H9 (cell line): ENCODE measurements around the gene CDC45. TPM values are rescaled to one million over a fixed set of nuclear protein-coding genes. Genes with fewer than 3 reads are reported as not detected.

Source experiments
- DNase-seq: peaks from one replicate; pipeline ENCODE4 v3.0.0-alpha.2; 2017
- H2AFZ ChIP-seq: one replicate; pipeline ENCODE4 v1.6.1; 2013; ENCODE audit warnings: mild to moderate bottlenecking, low read length, control low read depth, moderate library complexity
- H2AK5ac ChIP-seq: 2 replicates; pipeline ENCODE4 v1.6.1; 2013; ENCODE audit warnings: low read length, control low read depth, mixed read lengths; ENCODE audit not compliant: insufficient read length
- H2BK120ac ChIP-seq: one replicate; pipeline ENCODE4 v1.6.1; 2013; ENCODE audit warnings: low read depth, mild to moderate bottlenecking, low read length, control low read depth, inconsistent platforms; ENCODE audit not compliant: poor library complexity, severe bottlenecking
- H2BK12ac ChIP-seq: 2 replicates; pipeline ENCODE4 v1.6.1; 2013; ENCODE audit warnings: low read length, control low read depth, mixed read lengths, low read depth; ENCODE audit not compliant: insufficient read length
- H2BK15ac ChIP-seq: 2 replicates; pipeline ENCODE4 v1.6.1; 2013; ENCODE audit warnings: low read depth, low read length, control low read depth
- H2BK20ac ChIP-seq: one replicate; pipeline ENCODE4 v1.6.1; 2013; ENCODE audit warnings: low read depth, mild to moderate bottlenecking, low read length, control low read depth, inconsistent platforms; ENCODE audit not compliant: poor library complexity, severe bottlenecking
- H2BK5ac ChIP-seq: 2 replicates; pipeline ENCODE4 v1.6.1; 2013; ENCODE audit warnings: low read length, control low read depth, mixed read lengths; ENCODE audit not compliant: insufficient read length
- H3K14ac ChIP-seq: 2 replicates; pipeline ENCODE4 v1.6.1; 2013; ENCODE audit warnings: low read length, control low read depth; ENCODE audit not compliant: insufficient read depth
- H3K18ac ChIP-seq: 2 replicates; pipeline ENCODE4 v1.6.1; 2013; ENCODE audit warnings: low read depth, mild to moderate bottlenecking, mixed read lengths, low read length, control low read depth; ENCODE audit not compliant: insufficient read length
- H3K23ac ChIP-seq: 2 replicates; pipeline ENCODE4 v1.6.1; 2013; ENCODE audit warnings: low read length, control low read depth, mixed read lengths, low read depth; ENCODE audit not compliant: insufficient read length
- H3K23me2 ChIP-seq: 2 replicates; pipeline ENCODE4 v1.6.1; 2013; ENCODE audit warnings: low read depth, mild to moderate bottlenecking, mixed read lengths, low read length, control low read depth; ENCODE audit not compliant: insufficient read length, poor library complexity, severe bottlenecking
- H3K27ac ChIP-seq: 2 replicates; pipeline ENCODE4 v1.5.1; 2013; ENCODE audit warnings: low read length, control low read depth, mixed read lengths, low read depth; ENCODE audit not compliant: insufficient read length
- H3K27me3 ChIP-seq: 2 replicates; pipeline ENCODE4 v1.6.1; 2013; ENCODE audit warnings: low read length, control low read depth, inconsistent platforms; ENCODE audit not compliant: insufficient read depth
- H3K4ac ChIP-seq: 2 replicates; pipeline ENCODE4 v1.6.1; 2013; ENCODE audit warnings: low read depth, mild to moderate bottlenecking, control low read depth, inconsistent platforms, low read length, moderate library complexity
- H3K4me1 ChIP-seq: 2 replicates; pipeline ENCODE4 v1.6.1; 2013; ENCODE audit warnings: low read length, control low read depth, inconsistent platforms; ENCODE audit not compliant: insufficient read depth
- H3K4me2 ChIP-seq: 2 replicates; pipeline ENCODE4 v1.6.1; 2013; ENCODE audit warnings: low read length, control low read depth, mixed read lengths; ENCODE audit not compliant: insufficient read length, insufficient read depth
- H3K56ac ChIP-seq: 2 replicates; pipeline ENCODE4 v1.6.1; 2013; ENCODE audit warnings: low read depth, mild to moderate bottlenecking, mixed read lengths, low read length, control low read depth; ENCODE audit not compliant: insufficient read length
- H3K79me1 ChIP-seq: 2 replicates; pipeline ENCODE4 v1.6.1; 2013; ENCODE audit warnings: low read depth, mild to moderate bottlenecking, moderate library complexity, low read length, control low read depth, inconsistent platforms; ENCODE audit not compliant: insufficient read depth, poor library complexity, severe bottlenecking
- H3K79me2 ChIP-seq: 2 replicates; pipeline ENCODE4 v1.6.1; 2013; ENCODE audit warnings: low read length, control low read depth, inconsistent platforms; ENCODE audit not compliant: insufficient read depth
- H3K9ac ChIP-seq: 2 replicates; pipeline ENCODE4 v1.6.1; 2013; ENCODE audit warnings: low read length, control low read depth, mixed read lengths; ENCODE audit not compliant: insufficient read length; ENCODE audit errors: extremely low read depth
- H3K9me3 ChIP-seq: one replicate; pipeline ENCODE4 v1.6.1; 2013; ENCODE audit warnings: low read depth, low read length, inconsistent platforms; ENCODE audit not compliant: control insufficient read depth
- H3T11ph ChIP-seq: one replicate; pipeline ENCODE4 v1.6.1; 2013; ENCODE audit warnings: mild to moderate bottlenecking, low read length, control low read depth, inconsistent platforms
- H4K20me1 ChIP-seq: one replicate; pipeline ENCODE4 v1.6.1; 2013; ENCODE audit not compliant: control insufficient read depth, insufficient read length, insufficient read depth
- H4K5ac ChIP-seq: 2 replicates; pipeline ENCODE4 v1.6.1; 2013; ENCODE audit warnings: low read depth, mild to moderate bottlenecking, mixed read lengths, low read length, control low read depth; ENCODE audit not compliant: insufficient read length
- H4K8ac ChIP-seq: replicated peaks from 2 replicates; pipeline ENCODE4 v1.6.1; 2013; ENCODE audit warnings: low read length, control low read depth, mixed read lengths, low read depth; ENCODE audit not compliant: insufficient read length
- H4K91ac ChIP-seq: 2 replicates; pipeline ENCODE4 v1.6.1; 2013; ENCODE audit warnings: low read depth, mild to moderate bottlenecking, moderate library complexity, mixed read lengths, low read length, control low read depth; ENCODE audit not compliant: insufficient read length
- H3K27ac Mint-ChIP-seq, 3 experiments: 2 replicates in 2 of 3; 3 replicates in 1 of 3; pipeline ENCODE4 v1.8.0; 2020 to 2021; ENCODE audit warnings: mixed read lengths in 3 of 3, mild to moderate bottlenecking in 1 of 3, moderate library complexity in 1 of 3
- H3K27me3 Mint-ChIP-seq: 2 replicates; pipeline ENCODE4 v1.8.0; 2021; ENCODE audit warnings: low read depth, mild to moderate bottlenecking, moderate library complexity, mixed read lengths
- H3K36me3 Mint-ChIP-seq, 3 experiments: 2 replicates in 2 of 3; 3 replicates in 1 of 3; pipeline ENCODE4 v1.8.0; 2020 to 2021; ENCODE audit warnings: low read depth in 3 of 3, mixed read lengths in 3 of 3; ENCODE audit not compliant: insufficient read depth in 1 of 3
- H3K4me1 Mint-ChIP-seq, 2 experiments: 2 replicates each; pipeline ENCODE4 v1.8.0; 2020; ENCODE audit warnings: mixed read lengths in 2 of 2
- H3K4me3 Mint-ChIP-seq, 2 experiments: 2 replicates in 1 of 2; 3 replicates in 1 of 2; pipeline ENCODE4 v1.8.0; 2020 to 2021; ENCODE audit warnings: mild to moderate bottlenecking in 2 of 2, mixed read lengths in 2 of 2, moderate library complexity in 1 of 2
- H3K9me3 Mint-ChIP-seq, 2 experiments: 2 replicates in 1 of 2; 3 replicates in 1 of 2; pipeline ENCODE4 v1.8.0; 2020; ENCODE audit warnings: mild to moderate bottlenecking in 2 of 2, mixed read lengths in 2 of 2, moderate library complexity in 1 of 2
- WGBS: extraction: QIAGEN DNeasy Blood & Tissue Kit; methylation state at CpG from one replicate; pipeline ENCODE4 v1.1.7; 2013; ENCODE audit warnings: missing lambda C conversion rate, low lambda C conversion rate, mixed read lengths; ENCODE audit not compliant: insufficient read length; ENCODE audit errors: extremely low coverage; 5-methylcytosine and 5-hydroxymethylcytosine counted together
- total RNA-seq: library from RNA; stranded (reverse); gene quantifications from 2 replicates; pipeline ENCODE4 v1.2.1, GENCODE V29; 2021
- TF ChIP-seq, protein P1 (sequence below): fragments of 200-600 bp; sonication (generic); conservative IDR thresholded peaks from 3 replicates; pipeline ENCODE4 v1.8.0; 2021; ENCODE audit warnings: antibody characterized with exemption, mild to moderate bottlenecking

Gene CDC45
- total RNA-seq, 1 experiment from 2014 or later = 35.7 TPM

DNA sequence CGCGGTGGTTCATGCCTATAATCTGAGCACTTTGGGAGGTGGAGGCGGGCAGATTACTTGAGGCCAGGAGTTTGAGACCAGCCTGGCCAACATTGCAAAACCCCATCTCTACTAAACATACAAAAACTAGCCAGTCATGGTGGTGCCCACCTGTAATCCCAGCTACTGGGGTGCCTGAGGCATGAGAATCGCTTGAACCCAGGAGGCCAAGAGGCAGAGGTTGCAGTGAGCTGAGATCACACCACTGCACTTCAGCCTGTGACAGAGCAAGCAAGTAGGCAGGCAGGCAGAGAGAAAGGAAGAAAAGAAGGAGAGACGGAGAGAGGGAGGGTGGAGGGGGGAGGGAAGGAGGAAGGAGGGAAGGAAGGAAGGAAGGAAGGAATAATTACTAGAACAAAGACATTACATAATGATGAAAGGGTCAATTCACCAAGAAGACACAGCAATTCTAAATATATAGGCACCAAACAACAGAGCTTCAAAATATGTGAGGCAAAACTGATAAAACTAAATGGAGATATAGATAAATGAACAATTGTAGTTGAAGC lies 58.3 kb downstream of the CDC45 start:
- H3K4me2 ChIP-seq = no peak overlapping the region
- H3K27ac ChIP-seq = no peak overlapping the region
- no peak for DNase-seq
- H2AK5ac ChIP-seq = no peak overlapping the region
- H2BK15ac ChIP-seq = no peak overlapping the region
- H2BK12ac ChIP-seq = no peak overlapping the region
- H2AFZ ChIP-seq = no peak overlapping the region
- WGBS = no CpG with 5 or more reads among the region's 5 CpGs
- no peak overlapping the region for H3K4me3 Mint-ChIP-seq
- H2BK20ac ChIP-seq = no peak overlapping the region
- no peaks in the 10 kb centered on the region for H3K79me1 ChIP-seq
- no peak overlapping the region for H2BK120ac ChIP-seq
- H3K4me1 ChIP-seq = no peaks in the 10 kb centered on the region
- no peak overlapping the region for H3K14ac ChIP-seq
- H3K23ac ChIP-seq = no peak overlapping the region
- peaks cover 0 to 4% of the 10 kb centered on the region in 2 experiments; a peak in 3 of 4 replicates for H3K4me1 Mint-ChIP-seq
- H3K18ac ChIP-seq = no peak overlapping the region
- H3K9me3 ChIP-seq = no peaks in the 10 kb centered on the region
- H3K23me2 ChIP-seq = no peaks in the 10 kb centered on the region
- H3K56ac ChIP-seq = no peak overlapping the region
- H3K27me3 Mint-ChIP-seq = peaks cover 3% of the 10 kb centered on the region
- no peak overlapping the region for H4K91ac ChIP-seq
- no peak overlapping the region for H2BK5ac ChIP-seq
- H3K4ac ChIP-seq = no peak overlapping the region
- no peaks in the 10 kb centered on the region for H3K79me2 ChIP-seq
- no peaks in the 10 kb centered on the region for H3K36me3 Mint-ChIP-seq
- no peaks in the 10 kb centered on the region for H4K20me1 ChIP-seq
- no peaks in the 10 kb centered on the region for H3K27me3 ChIP-seq
- H4K5ac ChIP-seq = no peak overlapping the region
- H3T11ph ChIP-seq = no peak overlapping the region
- H3K9me3 Mint-ChIP-seq = no peaks in the 10 kb centered on the region
- H3K9ac ChIP-seq = no peak overlapping the region
- no peak overlapping the region for H3K27ac Mint-ChIP-seq
- no peak overlapping the region for H4K8ac ChIP-seq
- TF ChIP-seq, protein P1, sequence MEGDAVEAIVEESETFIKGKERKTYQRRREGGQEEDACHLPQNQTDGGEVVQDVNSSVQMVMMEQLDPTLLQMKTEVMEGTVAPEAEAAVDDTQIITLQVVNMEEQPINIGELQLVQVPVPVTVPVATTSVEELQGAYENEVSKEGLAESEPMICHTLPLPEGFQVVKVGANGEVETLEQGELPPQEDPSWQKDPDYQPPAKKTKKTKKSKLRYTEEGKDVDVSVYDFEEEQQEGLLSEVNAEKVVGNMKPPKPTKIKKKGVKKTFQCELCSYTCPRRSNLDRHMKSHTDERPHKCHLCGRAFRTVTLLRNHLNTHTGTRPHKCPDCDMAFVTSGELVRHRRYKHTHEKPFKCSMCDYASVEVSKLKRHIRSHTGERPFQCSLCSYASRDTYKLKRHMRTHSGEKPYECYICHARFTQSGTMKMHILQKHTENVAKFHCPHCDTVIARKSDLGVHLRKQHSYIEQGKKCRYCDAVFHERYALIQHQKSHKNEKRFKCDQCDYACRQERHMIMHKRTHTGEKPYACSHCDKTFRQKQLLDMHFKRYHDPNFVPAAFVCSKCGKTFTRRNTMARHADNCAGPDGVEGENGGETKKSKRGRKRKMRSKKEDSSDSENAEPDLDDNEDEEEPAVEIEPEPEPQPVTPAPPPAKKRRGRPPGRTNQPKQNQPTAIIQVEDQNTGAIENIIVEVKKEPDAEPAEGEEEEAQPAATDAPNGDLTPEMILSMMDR = no peak
